HTR-8/SVneo (cell line): ENCODE measurements around the gene NUFIP1.
A peak's percentile ranks its signal among the peaks of the same experiment; 100 is the strongest.
"Not testable (repeated sequence)": the region's sequence is repeated elsewhere in the genome, so short reads cannot be mapped to it uniquely, and the experiment has no call there.

Experiments used
- DNase-seq: peaks from one replicate; pipeline ENCODE4 v3.0.0; 2011; ENCODE audit warnings: low spot score, mixed read lengths; ENCODE audit not compliant: insufficient read length
- FAIRE-seq: peaks from 2 replicates; lab custom pipeline; 2011; peaks lifted over from hg19 to GRCh38; lab: Jason Lieb, UNC

The NUFIP1 gene

DNA sequence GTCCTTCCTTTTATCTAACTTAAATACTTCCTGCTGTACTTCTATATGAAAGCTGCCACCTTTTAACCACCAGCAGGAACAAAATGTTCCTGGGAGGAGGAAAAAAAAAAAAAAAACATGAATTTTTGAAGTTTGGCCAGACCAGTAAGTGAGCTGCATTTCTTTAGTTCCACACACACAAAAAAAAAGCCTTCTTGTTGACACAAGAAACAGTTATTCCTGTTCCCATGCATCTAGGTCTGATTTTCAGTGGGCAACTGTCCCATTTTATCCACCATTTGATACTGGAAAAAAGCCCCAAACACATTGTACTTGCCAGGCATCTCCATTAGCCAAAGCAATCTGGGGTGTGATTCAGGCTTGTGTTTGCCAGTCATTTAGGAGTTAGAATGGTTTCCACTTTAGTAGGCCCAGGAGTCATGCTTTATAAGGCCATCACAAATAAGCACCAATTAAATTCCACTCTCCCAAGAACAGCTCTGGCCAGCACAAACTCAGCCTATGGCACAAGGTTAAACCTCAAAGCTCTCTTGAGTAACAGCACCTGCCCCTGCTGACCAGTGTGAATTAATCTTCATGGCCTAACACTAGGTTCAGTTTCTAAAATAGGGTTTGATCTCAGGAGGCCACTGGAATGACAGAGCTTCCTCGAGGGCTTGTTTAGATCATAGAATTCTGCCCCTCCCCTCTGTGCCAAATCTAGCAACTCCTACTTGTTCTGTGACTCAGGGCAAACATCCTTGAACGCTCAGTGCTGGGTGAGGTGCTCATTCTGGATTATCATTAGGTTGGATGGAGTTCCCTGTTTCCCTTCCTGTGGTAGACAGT, 67.1 kb downstream of the NUFIP1 start:
- FAIRE-seq = no peak
- peak; percentile 31 for DNase-seq

- DNase-seq = no peak
- FAIRE-seq = no peak
Observed at GRCh38 chr13:44921246-44921877, 67.9 kb downstream of the NUFIP1 start.

DNA sequence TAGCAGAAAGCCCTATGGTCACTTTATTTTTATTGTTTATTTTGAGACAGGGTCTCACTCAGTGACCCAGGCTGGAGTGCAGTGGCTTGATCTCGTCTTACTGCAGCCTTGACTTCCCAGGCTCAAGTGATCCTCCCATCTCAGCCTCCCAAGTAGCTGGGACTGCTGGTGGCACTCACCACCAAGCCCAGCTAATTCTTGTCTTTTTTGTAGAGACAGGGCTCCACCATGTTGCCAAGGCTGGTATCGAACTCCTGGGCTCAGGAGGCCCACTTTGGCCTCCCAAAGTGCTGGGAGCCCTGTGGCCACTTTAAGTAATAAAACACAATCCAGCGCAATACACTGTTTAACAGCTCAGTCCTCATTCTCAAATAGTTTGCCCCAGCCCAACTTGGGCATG, 69.3 kb downstream of the NUFIP1 start:
- DNase-seq (no peak), FAIRE-seq (no peak)

- FAIRE-seq (no peak), DNase-seq (no peak)
Observed at GRCh38 chr13:44919104-44919804, 70.0 kb downstream of the NUFIP1 start.

DNA sequence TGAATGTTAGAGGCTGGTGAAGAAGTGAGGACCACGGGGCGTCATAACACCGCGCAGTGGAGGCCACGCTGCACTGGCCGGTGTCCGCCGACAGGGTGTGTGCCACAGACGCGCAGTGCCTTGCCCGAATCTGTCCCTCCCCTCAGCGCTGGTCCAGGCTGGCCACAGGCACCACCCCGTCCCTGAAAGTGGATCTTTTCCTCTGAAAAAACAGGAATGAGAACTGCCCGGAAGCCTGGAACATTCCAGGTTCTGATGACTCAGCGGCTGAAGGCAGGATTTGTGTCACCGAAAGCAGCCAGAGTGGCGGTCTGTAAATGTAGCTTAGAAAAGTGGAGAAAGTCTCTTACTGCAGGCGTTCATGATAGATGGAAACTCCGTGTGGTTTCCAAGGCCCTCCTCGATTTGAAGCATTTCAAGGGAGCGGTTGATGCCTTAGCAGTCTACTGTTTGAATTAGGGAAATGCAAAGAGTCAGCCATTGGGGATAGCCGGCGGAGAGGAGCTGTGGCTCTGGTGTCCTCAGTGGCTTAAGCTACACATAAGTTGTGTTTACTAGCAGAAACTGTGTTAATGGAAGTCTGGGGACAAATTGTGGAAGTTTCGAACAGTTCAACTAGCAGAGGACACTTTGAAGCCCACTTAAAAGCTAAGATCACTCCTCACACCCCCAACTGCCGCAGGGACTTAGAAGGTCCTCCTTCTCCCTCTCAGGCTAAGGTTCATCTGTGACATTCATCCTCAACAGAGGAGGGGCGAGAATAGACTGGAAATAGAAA, 70.8 kb downstream of the NUFIP1 start:
- DNase-seq (peak; percentile 65), FAIRE-seq (no peak)

DNA sequence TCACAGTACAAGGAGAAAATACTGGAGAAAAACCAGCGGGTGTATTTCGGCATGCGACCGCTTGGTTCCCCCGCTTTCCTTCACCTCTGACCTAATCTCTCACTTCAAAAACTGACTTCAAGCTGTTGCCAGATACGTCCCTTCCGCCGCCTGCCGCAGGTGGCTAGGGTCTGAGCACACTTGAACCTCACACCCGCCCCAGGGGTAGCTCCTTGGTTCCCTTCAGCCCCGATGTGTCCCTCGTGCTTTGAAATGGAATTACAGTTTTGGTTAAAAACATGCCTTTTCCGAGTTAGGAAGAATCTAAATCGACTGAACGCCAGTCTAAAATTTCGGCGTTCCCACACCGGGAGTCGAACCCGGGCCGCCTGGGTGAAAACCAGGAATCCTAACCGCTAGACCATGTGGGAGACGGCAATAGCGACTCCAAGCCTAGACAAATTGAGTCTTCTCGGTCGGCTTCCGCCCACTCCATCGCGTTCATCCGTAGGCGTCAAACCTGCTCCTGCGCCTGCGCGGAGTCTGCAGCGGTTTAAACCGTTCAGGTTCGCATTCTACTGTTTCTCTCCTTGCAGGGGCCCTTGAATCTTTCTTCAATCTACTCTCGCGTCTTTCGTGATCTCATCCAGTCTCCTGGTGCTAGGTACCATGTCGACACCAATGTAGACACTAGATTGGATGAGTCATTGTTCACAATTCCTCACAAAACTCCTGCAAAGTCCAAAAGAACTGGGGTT, 71.5 kb downstream of the NUFIP1 start:
- DNase-seq (peak; percentile 74), FAIRE-seq (no peak)

GRCh38 chr13:44912278-44913016, 76.8 kb downstream of the NUFIP1 start:
- no peak for DNase-seq
- FAIRE-seq = no peak

DNA sequence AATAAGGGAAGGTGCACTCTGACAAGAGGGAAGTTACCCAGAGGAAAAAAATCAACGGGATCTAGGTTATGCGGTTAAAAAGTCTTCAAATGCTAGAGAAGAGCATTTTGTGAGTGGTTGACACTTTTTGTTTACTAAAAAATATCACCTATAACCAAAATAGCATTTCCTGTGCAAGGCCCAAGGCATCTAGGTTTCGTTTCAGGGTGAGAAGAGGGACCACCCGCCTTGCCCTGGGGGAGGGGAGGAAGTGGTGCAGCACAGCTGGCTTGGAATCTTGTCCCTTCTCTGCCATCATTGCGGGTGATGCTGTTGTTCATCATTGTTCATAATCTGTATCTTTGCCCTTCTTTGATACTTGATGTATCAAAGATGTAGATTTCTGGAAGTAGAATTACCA, 80.6 kb downstream of the NUFIP1 start:
- no peak for FAIRE-seq

GRCh38 chr13:44908266-44908665, 81.0 kb downstream of the NUFIP1 start:
- DNase-seq = no peak
- FAIRE-seq = no peak

More for the DNA sequence above, 80.6 kb downstream of the NUFIP1 start:
- no peak for DNase-seq

DNA sequence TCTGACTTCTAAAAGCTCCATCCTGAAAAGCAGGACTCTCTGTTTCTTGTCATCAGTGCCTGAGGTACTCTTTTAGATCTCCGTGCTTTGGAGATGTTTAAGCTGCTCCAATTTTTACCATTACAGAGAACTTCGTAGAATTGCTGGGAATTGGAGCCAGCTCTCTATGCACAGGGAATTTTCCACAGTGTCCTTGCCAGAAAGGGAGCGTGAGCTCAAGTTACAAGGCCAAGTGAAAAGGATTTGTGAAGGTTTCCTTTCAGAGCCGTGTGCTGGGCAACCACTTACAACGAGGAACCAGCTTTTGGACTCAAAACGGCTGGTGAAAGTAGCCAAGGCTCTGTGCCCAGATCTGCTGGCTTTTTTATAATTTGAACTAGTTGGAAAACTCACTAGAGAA, 82.6 kb downstream of the NUFIP1 start:
- no peak for FAIRE-seq
- no peak for DNase-seq

- DNase-seq (no peak), FAIRE-seq (no peak)
Observed at GRCh38 chr13:44906230-44906629, 83.0 kb downstream of the NUFIP1 start.

GRCh38 chr13:44905556-44905955, 83.7 kb downstream of the NUFIP1 start:
- DNase-seq = no peak
- FAIRE-seq = no peak

DNA sequence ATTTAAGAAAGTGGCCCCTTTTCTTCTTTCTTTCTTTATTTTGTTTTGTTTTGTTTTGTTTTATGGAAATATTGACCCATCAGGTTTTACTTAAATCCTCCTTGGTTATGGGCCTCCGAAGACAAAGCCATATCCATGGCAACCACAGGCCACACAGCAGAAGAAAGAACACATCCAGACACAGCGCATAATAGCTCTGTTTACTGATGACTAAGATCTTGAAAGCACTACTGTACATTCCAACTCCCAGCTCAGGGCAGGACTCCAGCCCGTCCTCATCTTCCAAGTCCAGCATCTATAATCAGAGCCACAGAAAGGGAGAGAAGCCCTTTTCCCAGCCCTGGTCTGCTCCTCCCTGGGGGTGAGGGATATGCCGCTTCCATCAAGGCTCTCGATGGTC, 84.3 kb downstream of the NUFIP1 start:
- peak; percentile 11 for DNase-seq
- FAIRE-seq = no peak

- DNase-seq = no peak
Observed at GRCh38 chr13:44903574-44903985, 85.7 kb downstream of the NUFIP1 start.

DNA sequence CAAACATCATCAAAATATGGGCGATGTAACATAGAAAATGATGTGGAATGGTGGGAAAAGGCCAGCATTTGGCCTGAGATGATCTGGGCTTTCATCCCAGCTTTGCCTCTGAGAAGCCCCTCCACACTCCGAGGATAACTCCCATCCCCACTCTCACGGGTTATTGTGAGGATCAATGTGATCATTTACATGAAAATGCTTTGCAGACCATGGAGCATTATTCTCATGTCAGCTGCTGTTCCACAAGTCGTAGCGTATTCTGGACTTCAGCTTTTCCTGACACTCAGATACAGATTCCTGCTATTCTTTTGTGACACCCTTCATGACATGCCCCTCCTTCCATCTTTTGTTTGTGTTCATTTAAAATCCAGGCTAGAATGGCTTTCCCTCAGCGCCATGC, 86.5 kb downstream of the NUFIP1 start:
- no peak for DNase-seq
- FAIRE-seq = no peak

More at GRCh38 chr13:44903574-44903985, 85.7 kb downstream of the NUFIP1 start:
- no peak for FAIRE-seq

GRCh38 chr13:44899967-44900366, 89.3 kb downstream of the NUFIP1 start:
- FAIRE-seq = no peak

GRCh38 chr13:44898308-44898707, 91.0 kb downstream of the NUFIP1 start:
- not testable (repeated sequence) for FAIRE-seq, DNase-seq

More at GRCh38 chr13:44899967-44900366, 89.3 kb downstream of the NUFIP1 start:
- no peak for DNase-seq

- DNase-seq = no peak
- FAIRE-seq = no peak
Observed at GRCh38 chr13:44895953-44896335, 93.3 kb downstream of the NUFIP1 start.
